Bone marrow (tissue), 2 donors: Measurements from ENCODE around the gene SETD6.
A peak's percentile ranks its signal among the peaks of the same experiment; 100 is the strongest.

Experiments used
- DNase-seq, 2 donors: peaks; one replicate each; lab custom pipeline; 2025; lab: John Stamatoyannopoulos, UW

SETD6 gene

DNA sequence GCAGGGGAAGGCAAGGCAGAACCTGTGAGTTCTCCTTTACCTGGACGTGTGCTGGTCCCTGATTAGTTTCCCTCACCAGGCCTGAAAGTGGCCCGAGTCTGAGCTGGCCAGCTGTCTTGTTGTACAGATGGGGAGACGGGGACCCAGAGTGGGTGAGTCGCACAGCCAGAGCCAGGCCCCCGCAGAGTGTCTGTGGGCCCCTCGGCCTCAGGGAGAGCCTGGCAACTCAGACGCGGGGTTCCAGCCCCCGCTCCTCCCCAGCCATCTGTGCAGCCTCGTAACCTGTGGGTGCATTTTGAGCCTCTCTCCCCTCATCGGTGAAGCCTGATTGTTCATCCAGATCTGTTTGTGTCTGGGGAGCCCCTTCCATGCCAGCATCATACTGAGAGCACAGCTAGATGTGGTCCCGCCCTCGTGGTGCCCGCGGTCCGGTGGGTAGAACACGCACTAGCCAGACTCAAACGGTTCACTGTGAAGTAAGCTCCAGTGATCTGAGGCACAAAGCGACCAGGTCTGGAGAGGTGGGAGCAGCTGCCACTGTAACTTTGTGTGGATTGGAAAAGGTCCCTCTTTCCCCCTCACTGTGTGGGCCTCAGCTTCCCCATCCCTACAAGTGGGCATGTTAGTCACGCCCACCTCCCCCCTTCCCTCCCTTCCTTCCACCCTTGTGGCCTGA lies 21.4 kb upstream of the SETD6 start:
- DNase-seq, result no peak

GRCh38 chr16:58494981-58495520 lies 20.3 kb upstream of the SETD6 start:
- peak in 1 of 2 donors; percentile 69 for DNase-seq

DNA sequence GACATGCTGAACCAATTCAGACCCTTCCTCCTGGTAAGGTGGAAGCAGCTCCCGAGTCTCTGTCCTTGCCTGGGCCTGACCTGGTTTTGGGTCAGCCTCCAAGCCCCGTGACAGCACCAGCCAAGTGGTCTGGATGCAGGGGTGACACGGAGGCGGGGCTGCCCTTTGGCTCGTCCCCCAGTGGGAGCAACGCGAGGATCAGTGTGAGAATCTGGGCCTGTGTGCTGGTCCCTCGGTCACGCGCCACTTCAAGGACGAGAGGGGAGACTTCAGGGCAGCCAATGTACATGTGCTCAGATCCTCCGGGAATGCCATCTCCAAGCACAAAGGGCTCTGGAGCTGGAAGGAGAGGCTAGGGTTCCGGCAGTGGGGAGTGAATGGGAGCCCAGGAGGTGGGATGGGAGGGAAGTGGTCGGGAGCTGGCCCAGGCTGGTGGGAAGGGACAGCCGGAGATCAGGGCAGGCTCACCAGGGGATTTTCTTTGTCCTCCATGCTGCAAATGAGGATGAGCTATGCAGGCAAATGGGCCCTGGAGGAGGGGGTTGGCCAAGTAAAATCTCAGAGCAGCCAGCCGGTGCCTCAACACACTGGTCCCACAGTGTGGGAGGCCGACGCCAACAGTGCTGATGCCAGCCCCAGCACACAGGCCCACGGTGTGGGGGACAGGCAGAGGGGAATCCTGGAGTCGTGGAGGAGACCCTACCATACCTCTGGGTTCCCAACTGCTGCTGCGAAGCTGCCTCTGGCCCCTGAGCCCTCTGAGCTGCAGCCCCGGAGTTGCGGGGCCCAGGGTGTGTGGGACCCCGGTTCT lies 19.6 kb upstream of the SETD6 start:
- DNase-seq, result no peak

- DNase-seq, result no peak
These were observed 17.8 kb upstream of the SETD6 start for GRCh38 chr16:58497468-58497867.

DNA sequence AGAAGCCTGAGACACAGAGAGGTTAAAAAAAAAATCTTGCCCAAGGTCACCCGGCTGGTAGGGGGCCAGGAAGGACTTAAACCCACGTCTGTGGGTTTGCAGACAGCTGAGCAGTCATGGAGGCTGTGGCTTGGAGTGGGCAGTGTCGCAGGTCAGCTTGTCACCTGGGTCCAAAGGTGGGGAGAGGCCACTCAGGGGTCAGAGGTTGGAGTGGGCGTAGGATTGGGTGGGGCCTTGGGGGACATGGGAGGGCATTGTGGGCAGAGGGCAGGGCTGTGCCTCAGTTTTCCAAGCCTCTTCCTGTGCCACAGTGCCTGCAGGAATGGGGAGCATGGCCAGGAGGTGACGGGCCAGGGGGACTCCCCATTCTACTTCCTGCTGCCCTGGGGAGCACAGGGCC lies 17.4 kb upstream of the SETD6 start:
- DNase-seq, result no peak

GRCh38 chr16:58498341-58499091 lies 16.8 kb upstream of the SETD6 start:
- DNase-seq, result no peak

DNA sequence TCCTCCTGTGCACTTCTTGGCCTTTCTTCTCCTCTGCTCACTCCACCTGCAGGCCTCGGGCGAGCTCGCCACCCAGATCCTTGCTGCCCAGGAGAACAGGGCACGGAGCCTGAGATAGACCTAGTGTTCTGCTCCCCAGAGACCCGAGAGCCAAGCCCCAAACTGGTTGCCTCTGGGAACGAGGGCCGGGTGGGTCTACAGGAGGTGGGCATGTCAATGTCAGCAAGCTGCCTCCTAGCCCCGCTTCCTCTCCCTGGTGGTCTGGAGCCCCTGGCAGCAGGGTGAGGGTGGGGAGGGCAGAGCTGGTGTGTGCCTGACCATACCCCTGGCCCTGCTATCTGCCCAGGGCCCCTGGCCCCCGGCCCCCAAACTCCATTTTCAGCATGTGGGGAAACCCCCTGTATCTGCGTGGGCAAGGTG lies 16.2 kb upstream of the SETD6 start:
- DNase-seq, result no peak

GRCh38 chr16:58499615-58500351 lies 15.5 kb upstream of the SETD6 start, which contains the start of gene NDRG4:
Gene NDRG4 (plus strand): TSS chr16:58500143. CDS start chr16:58500249, 106 bp downstream.
- no peak for DNase-seq

GRCh38 chr16:58500430-58501241 lies 14.7 kb upstream of the SETD6 start:
- DNase-seq, result no peak

DNA sequence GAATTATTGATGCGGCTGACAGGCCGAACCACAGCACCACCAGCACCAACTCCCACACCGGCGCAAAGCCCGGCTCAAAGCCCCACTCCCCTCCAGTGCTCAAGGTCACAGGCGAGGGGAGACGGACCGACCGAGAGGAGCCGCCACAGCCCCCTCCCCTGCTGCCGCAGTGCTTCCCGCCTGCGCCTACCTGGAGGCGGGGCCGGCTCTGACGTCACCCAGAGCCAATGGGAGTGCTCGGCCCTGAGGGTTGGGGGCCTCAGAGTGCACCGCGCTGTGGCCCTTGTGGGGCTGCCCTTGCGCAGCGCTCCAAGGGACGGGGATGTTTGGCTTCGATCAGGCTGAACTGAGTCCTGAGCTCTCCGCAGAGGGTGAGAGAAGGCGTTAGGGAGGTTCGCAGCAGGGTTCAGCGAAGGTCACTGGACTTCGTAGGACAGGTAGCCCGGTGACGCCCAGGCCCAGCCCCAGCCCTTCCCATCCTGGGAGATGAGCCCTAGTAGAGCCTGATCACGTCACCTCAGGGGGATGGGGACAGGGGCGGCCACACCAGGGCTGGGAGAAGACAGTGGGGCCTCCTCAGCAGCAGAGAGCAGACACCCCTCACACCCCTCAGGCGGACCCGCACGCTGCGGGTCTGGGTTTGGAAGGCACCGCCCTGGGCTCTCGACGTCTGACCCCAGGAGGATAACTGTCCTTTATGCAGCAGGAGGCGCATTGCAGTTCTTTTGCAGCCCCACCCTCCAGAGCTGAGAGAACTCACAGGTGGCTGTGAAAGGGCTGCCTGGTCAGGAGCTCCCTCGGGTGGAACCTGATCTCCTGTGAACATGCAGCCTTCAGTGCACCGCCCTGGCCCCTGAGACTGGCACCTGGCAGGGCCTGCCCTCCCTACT lies 13.8 kb upstream of the SETD6 start:
- no peak for DNase-seq

DNA sequence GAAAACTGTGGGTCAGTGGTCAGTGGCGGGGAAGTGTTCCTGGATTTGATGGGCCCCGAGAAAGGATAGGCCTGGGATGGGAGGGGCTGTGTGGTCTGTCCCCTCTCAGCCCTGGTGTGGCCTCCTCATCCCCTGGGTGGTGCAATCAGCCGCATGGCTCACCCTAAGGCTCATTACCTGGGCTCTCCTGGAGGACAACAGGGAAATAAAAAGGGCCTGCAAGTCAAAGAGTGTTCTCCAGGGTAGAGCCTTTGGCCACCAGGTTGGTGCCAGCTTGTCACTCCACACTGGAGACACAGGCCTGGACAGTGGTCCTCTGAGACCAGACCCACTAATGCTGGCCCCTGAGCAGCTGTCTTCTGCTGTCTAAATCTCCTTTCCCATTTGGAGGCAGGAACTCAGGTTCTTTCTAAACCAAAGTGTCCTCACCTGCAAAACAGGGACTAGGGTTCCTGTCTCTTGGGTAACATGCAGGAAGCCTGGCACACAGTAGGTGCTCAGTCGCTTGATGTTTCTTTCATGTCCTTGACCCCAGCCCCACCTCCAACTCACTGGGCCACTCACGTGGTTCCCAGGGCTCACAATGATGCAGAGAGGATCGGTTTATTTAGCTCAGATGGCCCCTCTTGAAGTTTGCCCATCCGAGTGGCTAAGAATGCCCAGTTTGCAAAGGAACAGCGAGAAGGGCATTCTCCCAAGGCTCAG lies 12.9 kb upstream of the SETD6 start:
- no peak for DNase-seq

- no peak for DNase-seq
These were observed 12.0 kb upstream of the SETD6 start for GRCh38 chr16:58503166-58503862.

- DNase-seq, result no peak
These were observed 11.2 kb upstream of the SETD6 start for GRCh38 chr16:58503863-58504688.

DNA sequence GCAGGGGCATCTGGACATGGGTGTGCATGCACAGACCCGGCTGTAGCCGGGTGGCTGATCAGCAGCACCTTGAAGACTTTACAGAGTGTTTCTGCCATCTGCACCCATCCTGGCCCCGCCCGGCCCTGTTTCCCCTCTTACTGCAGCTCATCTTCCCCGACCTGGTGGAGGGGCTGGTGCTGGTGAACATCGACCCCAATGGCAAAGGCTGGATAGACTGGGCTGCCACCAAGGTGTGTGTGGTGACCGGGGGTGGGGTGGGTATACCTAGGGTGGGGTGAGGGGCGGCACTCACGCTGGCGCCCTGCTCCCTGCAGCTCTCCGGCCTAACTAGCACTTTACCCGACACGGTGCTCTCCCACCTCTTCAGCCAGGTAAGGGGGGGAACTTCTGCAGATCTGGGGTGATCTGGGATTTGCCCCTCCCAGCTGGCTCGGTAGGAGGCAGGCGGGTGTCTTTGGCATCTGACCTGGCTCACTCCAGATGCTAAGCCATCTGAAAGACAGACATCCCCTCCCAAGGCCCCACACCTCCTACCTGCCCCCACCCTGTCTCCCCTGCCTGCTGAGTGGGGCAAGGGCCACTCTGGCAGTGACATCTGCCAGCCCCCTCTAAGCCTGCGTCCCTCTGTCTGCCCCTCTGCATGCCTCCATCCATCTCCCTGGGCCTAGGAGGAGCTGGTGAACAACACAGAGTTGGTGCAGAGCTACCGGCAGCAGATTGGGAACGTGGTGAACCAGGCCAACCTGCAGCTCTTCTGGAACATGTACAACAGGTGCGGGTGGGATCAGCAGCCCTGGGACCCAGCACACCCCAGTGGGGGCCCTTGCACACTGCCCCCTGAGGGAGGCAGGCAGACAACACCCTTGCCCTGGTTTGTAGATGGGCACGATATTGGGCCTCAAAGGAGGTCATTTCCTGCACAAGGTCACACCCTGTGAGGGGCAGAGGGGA lies 8.8 kb upstream of the SETD6 start:
- DNase-seq, result no peak

- DNase-seq, result peak in 1 of 2 donors; percentile 10
These were observed 7.9 kb upstream of the SETD6 start for GRCh38 chr16:58507195-58507962.
